ENCODE results near the gene LGALS9. TPM values are rescaled to one million over a fixed set of nuclear protein-coding genes. Genes with fewer than 3 reads are reported as not detected.

The LGALS9 gene
- total RNA-seq, 1 donor from 2014 or later: 4.6 TPM

- Mint-ChIP-seq H3K27me3 (ENCODE audit: low read depth) (no peaks in the 10 kb centered on the region), H3K4me3 (no peak overlapping the region), H3K36me3 (peaks cover 9% of the 10 kb centered on the region), H3K9me3 (no peaks in the 10 kb centered on the region), H3K4me1 (no peaks in the 10 kb centered on the region), H3K27ac (no peak overlapping the region)
- no peak for DNase-seq (ENCODE audit: low spot score in 2 of 2, unreplicated experiment in 2 of 2)
- no peak for TF ChIP-seq CTCF (IDR thresholded peaks at IDR 0.05; ENCODE audit: unreplicated experiment)
Measured at GRCh38 chr17:27620721-27621120, 10.3 kb upstream of the LGALS9 start.

GRCh38 chr17:27621536-27621935 is 9.5 kb upstream of the LGALS9 start:
- H3K36me3 Mint-ChIP-seq: peaks cover 9% of the 10 kb centered on the region

GRCh38 chr17:27621942-27622559 is 8.9 kb upstream of the LGALS9 start:
- no peaks in the 10 kb centered on the region for H3K27me3 Mint-ChIP-seq (ENCODE audit: low read depth)
- H3K27ac Mint-ChIP-seq: no peak overlapping the region
- peaks cover 9% of the 10 kb centered on the region for H3K36me3 Mint-ChIP-seq
- DNase-seq (ENCODE audit: low spot score in 2 of 2, unreplicated experiment in 2 of 2): no peak
- no peak overlapping the region for H3K4me3 Mint-ChIP-seq
- no peaks in the 10 kb centered on the region for H3K9me3 Mint-ChIP-seq
- no peaks in the 10 kb centered on the region for H3K4me1 Mint-ChIP-seq
- TF ChIP-seq CTCF (IDR thresholded peaks at IDR 0.05; ENCODE audit: unreplicated experiment): no peak

More at GRCh38 chr17:27621536-27621935, 9.5 kb upstream of the LGALS9 start:
- Mint-ChIP-seq H3K4me1 (no peaks in the 10 kb centered on the region), H3K9me3 (no peaks in the 10 kb centered on the region), H3K27me3 (ENCODE audit: low read depth) (no peaks in the 10 kb centered on the region), H3K27ac (no peak overlapping the region), H3K4me3 (no peak overlapping the region)
- no peak for DNase-seq (ENCODE audit: low spot score in 2 of 2, unreplicated experiment in 2 of 2)
- TF ChIP-seq CTCF (IDR thresholded peaks at IDR 0.05; ENCODE audit: unreplicated experiment): no peak

GRCh38 chr17:27622986-27623385 is 8.0 kb upstream of the LGALS9 start:
- H3K27ac Mint-ChIP-seq: no peak overlapping the region
- H3K27me3 Mint-ChIP-seq (ENCODE audit: low read depth): no peaks in the 10 kb centered on the region
- peaks cover 6% of the 10 kb centered on the region for H3K36me3 Mint-ChIP-seq
- no peak for TF ChIP-seq CTCF (IDR thresholded peaks at IDR 0.05; ENCODE audit: unreplicated experiment)
- H3K9me3 Mint-ChIP-seq: no peaks in the 10 kb centered on the region
- no peaks in the 10 kb centered on the region for H3K4me1 Mint-ChIP-seq
- no peak for DNase-seq (ENCODE audit: low spot score in 2 of 2, unreplicated experiment in 2 of 2)
- H3K4me3 Mint-ChIP-seq: no peak overlapping the region

- H3K27ac Mint-ChIP-seq: no peak overlapping the region
- H3K36me3 Mint-ChIP-seq: peaks cover 6% of the 10 kb centered on the region
- no peak overlapping the region for H3K4me3 Mint-ChIP-seq
- no peaks in the 10 kb centered on the region for H3K4me1 Mint-ChIP-seq
- no peak for DNase-seq (ENCODE audit: low spot score in 2 of 2, unreplicated experiment in 2 of 2)
- no peak for TF ChIP-seq CTCF (IDR thresholded peaks at IDR 0.05; ENCODE audit: unreplicated experiment)
- H3K27me3 Mint-ChIP-seq (ENCODE audit: low read depth): no peaks in the 10 kb centered on the region
- H3K9me3 Mint-ChIP-seq: no peaks in the 10 kb centered on the region
Measured at GRCh38 chr17:27623614-27624013, 7.4 kb upstream of the LGALS9 start.

GRCh38 chr17:27624539-27624938 is 6.4 kb upstream of the LGALS9 start:
- Mint-ChIP-seq H3K4me1 (no peaks in the 10 kb centered on the region), H3K27me3 (ENCODE audit: low read depth) (no peaks in the 10 kb centered on the region), H3K36me3 (peaks cover 6% of the 10 kb centered on the region), H3K9me3 (no peaks in the 10 kb centered on the region), H3K27ac (no peak overlapping the region), H3K4me3 (no peak overlapping the region)
- no peak for DNase-seq (ENCODE audit: low spot score in 2 of 2, unreplicated experiment in 2 of 2)
- no peak for TF ChIP-seq CTCF (IDR thresholded peaks at IDR 0.05; ENCODE audit: unreplicated experiment)

Measured in mesothelial cell of epicardium (in vitro differentiated cells).